Testis (tissue), 3 donors: ENCODE data around the gene DPH6. TPM values are rescaled to one million over a fixed set of nuclear protein-coding genes. Genes with fewer than 3 reads are reported as not detected.

Source experiments
- DNase-seq: peaks from one replicate; pipeline ENCODE4 v3.0.0-alpha.2; 2019
- H3K27ac ChIP-seq, 2 donors: fragments of 200-600 bp; sonication (generic); one replicate each; pipeline ENCODE4 v1.5.1; 2019
- H3K27me3 ChIP-seq: fragments of 200-600 bp; sonication (generic); one replicate; pipeline ENCODE4 v1.5.1; 2019
- H3K36me3 ChIP-seq: fragments of 200-600 bp; sonication (generic); one replicate; pipeline ENCODE4 v1.5.1; 2017; ENCODE audit warnings: low read depth; ENCODE audit errors: missing control alignments
- H3K4me1 ChIP-seq: fragments of 200-600 bp; sonication (generic); one replicate; pipeline ENCODE4 v1.5.1; 2019
- H3K4me3 ChIP-seq, 2 donors: fragments of 200-600 bp; sonication (generic); one replicate each; pipeline ENCODE4 v1.5.1; 2017 to 2019
- H3K9me3 ChIP-seq: fragments of 200-600 bp; sonication (generic); one replicate; pipeline ENCODE4 v1.5.1; 2017
- POLR2A ChIP-seq: fragments of 450-650 bp; IDR thresholded peaks from one replicate; pipeline ENCODE4 v1.6.1; 2017; ENCODE audit warnings: antibody characterized with exemption, mild to moderate bottlenecking, moderate library complexity
- WGBS, 2 donors: methylation state at CpG; one replicate each; pipeline ENCODE4 v1.1.5; 2018; 5-methylcytosine and 5-hydroxymethylcytosine counted together
- intact Hi-C: fragments of 100-400 bp; cut with DNase I; formaldehyde crosslinking; loops from one replicate; pipeline ENCODE4 v1.15.1; 2023; ENCODE audit warnings: low total_unique reads
- polyA plus RNA-seq: library from polyadenylated mRNA; stranded (reverse); fragments of 350-450 nt; fragmentation: Illumina TruSeq; extraction: RNeasy Lipid Tissue Mini Kit (QIAGEN cat#74804); gene quantifications from one replicate; pipeline ENCODE4 v1.2.3, GENCODE V29; 2014; ENCODE audit warnings: low read depth, low replicate concordance; ENCODE audit not compliant: insufficient read depth
- total RNA-seq, 2 donors: library from RNA; depleted of rRNA; stranded (reverse); fragments of >200 nt; gene quantifications; one replicate each; pipeline ENCODE4 v1.2.3, GENCODE V29; 2016
- TF ChIP-seq, protein P1 (sequence below), 3 experiments: fragments of 450-650 bp in 2 of 3; fragments of 200-600 bp in 1 of 3; sonication (generic) in 1 of 3; IDR thresholded peaks; one replicate each; pipeline ENCODE4 v1.5.1; 2016 to 2019; ENCODE audit warnings: antibody characterized with exemption in 3 of 3, mild to moderate bottlenecking in 2 of 3, moderate library complexity in 1 of 3

Gene DPH6
- total and polyA plus RNA-seq, 3 donors from 2014 or later: 11.6 to 37.2 (median 30.8) TPM

DNA sequence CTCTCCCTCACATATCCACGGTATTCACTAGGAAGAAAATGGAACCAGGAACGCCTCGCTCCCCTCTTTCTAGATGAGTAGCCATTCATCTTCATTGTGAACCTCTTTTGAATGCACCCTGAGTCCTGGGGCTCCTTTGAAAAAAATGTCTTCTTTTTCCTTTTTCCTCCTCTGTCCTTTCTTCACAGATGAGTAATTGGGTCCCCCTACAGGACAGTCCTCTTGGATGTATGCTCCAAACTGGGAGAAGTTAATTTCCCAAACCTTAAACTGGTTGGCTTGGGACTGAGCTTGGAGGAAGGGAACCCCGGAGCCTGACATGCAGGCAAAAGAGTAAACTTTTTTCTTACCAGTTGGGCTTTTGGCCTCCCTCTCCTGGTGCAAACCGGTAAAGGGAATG, 108.8 kb downstream of the DPH6 start:
- no peak for DNase-seq
- no peaks in the 10 kb centered on the region for H3K9me3 ChIP-seq
- intact Hi-C loops: no loop called here
- 84 to 97% methylated on average over 5 of the region's 5 CpGs for WGBS, 2 donors
- TF ChIP-seq, protein P1, sequence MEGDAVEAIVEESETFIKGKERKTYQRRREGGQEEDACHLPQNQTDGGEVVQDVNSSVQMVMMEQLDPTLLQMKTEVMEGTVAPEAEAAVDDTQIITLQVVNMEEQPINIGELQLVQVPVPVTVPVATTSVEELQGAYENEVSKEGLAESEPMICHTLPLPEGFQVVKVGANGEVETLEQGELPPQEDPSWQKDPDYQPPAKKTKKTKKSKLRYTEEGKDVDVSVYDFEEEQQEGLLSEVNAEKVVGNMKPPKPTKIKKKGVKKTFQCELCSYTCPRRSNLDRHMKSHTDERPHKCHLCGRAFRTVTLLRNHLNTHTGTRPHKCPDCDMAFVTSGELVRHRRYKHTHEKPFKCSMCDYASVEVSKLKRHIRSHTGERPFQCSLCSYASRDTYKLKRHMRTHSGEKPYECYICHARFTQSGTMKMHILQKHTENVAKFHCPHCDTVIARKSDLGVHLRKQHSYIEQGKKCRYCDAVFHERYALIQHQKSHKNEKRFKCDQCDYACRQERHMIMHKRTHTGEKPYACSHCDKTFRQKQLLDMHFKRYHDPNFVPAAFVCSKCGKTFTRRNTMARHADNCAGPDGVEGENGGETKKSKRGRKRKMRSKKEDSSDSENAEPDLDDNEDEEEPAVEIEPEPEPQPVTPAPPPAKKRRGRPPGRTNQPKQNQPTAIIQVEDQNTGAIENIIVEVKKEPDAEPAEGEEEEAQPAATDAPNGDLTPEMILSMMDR (IDR thresholded peaks at IDR 0.05): no peak
- TF ChIP-seq POLR2A: no peak
- no peak overlapping the region for H3K4me3 ChIP-seq
- H3K4me1 ChIP-seq: no peaks in the 10 kb centered on the region
- no peaks in the 10 kb centered on the region for H3K27me3 ChIP-seq
- no peaks in the 10 kb centered on the region for H3K36me3 ChIP-seq
- H3K27ac ChIP-seq: no peak overlapping the region

- Histone ChIP-seq H3K9me3 (no peaks in the 10 kb centered on the region), H3K36me3 (no peaks in the 10 kb centered on the region), H3K27ac (no peak overlapping the region), H3K4me3 (no peak overlapping the region), H3K27me3 (no peaks in the 10 kb centered on the region), H3K4me1 (no peaks in the 10 kb centered on the region)
- 75 to 78% methylated on average over 4 of the region's 4 CpGs for WGBS, 2 donors
- TF ChIP-seq, protein P1 (IDR thresholded peaks at IDR 0.05): no peak
- no peak for TF ChIP-seq POLR2A
- no peak for DNase-seq
- intact Hi-C loops: no loop called here
These were observed 109.5 kb downstream of the DPH6 start for GRCh38 chr15:35436422-35436821.

DNA sequence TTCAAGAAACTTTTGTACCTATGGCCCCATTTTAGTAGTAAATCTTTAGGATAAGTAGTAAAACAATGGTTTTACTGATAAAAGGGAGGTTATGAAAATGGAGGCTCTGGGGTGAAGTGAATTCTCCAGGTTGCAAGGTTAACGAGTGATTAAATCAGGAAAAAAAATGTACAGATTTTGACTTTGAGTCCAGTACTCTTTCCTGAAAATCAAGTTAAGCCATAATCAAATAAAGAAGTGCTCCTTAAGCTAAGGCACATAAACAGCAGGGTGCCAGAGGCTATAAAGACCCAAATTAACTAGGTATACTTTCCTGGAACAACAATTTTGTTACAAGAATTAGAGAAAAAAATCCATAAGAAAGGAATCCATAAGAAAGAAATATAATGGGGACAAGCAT, 114.7 kb downstream of the DPH6 start:
- DNase-seq: no peak
- no peaks in the 10 kb centered on the region for H3K9me3 ChIP-seq
- H3K36me3 ChIP-seq: no peaks in the 10 kb centered on the region
- H3K4me3 ChIP-seq: no peak overlapping the region
- TF ChIP-seq, protein P1 (IDR thresholded peaks at IDR 0.05): no peak
- no peak for TF ChIP-seq POLR2A
- no peak overlapping the region for H3K27ac ChIP-seq
- intact Hi-C loops: no loop called here
- H3K27me3 ChIP-seq: no peaks in the 10 kb centered on the region
- WGBS, 2 donors: 88 to 92% methylated on average over 1 of the region's 1 CpG
- no peaks in the 10 kb centered on the region for H3K4me1 ChIP-seq

DNA sequence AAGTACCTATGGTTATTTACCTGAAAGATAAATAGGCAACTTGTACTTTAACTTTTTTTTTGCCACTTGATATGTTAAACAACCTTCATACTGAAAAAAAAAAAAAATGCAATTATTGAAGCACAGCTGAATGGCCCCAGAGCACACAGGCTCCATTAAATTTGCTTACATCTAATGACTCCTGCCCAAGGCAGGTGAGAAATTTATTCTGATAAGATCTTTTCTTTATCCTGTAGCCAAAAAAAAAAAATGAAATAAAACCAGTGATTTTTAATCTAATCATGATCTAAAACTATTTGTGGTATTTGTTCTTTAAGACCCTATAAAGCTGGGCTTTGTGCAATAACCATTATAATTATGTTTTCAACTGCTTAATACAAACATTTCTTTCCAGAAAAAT, 115.7 kb downstream of the DPH6 start:
- no peak for TF ChIP-seq POLR2A
- TF ChIP-seq, protein P1 (IDR thresholded peaks at IDR 0.05): no peak
- Histone ChIP-seq H3K36me3 (no peaks in the 10 kb centered on the region), H3K4me1 (no peaks in the 10 kb centered on the region), H3K9me3 (no peaks in the 10 kb centered on the region), H3K27ac (no peak overlapping the region), H3K4me3 (no peak overlapping the region), H3K27me3 (no peaks in the 10 kb centered on the region)
- DNase-seq: no peak
- intact Hi-C loops: no loop called here

GRCh38 chr15:35427496-35427895, 118.5 kb downstream of the DPH6 start:
- H3K27me3 ChIP-seq: no peaks in the 10 kb centered on the region
- no peaks in the 10 kb centered on the region for H3K36me3 ChIP-seq
- no peaks in the 10 kb centered on the region for H3K9me3 ChIP-seq
- no peak for DNase-seq
- H3K27ac ChIP-seq: no peak overlapping the region
- intact Hi-C loops: no loop called here
- H3K4me3 ChIP-seq: no peak overlapping the region
- H3K4me1 ChIP-seq: no peaks in the 10 kb centered on the region
- no peak for TF ChIP-seq POLR2A
- TF ChIP-seq, protein P1 (IDR thresholded peaks at IDR 0.05): no peak
